Fibroblast of skin of back (primary cell): Measurements from ENCODE around the gene MAGOH. TPM values are rescaled to one million over a fixed set of nuclear protein-coding genes. Genes with fewer than 3 reads are reported as not detected.
"Not testable (repeated sequence)": the region's sequence is repeated elsewhere in the genome, so short reads cannot be mapped to it uniquely, and the experiment has no call there.

Source experiments
- DNase-seq: peaks from one replicate; pipeline ENCODE4 v3.0.0-alpha.2; 2013
- polyA plus RNA-seq, 2 experiments: library from polyadenylated mRNA; unstranded; fragments of 120-200 nt; gene quantifications; one replicate each; pipeline ENCODE4 v1.2.1, GENCODE V29; 2013; ENCODE audit not compliant: insufficient read length in 2 of 2

MAGOH gene
- 50.3 TPM for polyA plus RNA-seq (2013, experiment 1 of 2; ENCODE audit: insufficient read length)
- 34.8 TPM for polyA plus RNA-seq (2013, experiment 2 of 2; ENCODE audit: insufficient read length)

GRCh38 chr1:53238197-53239155 lies at the start of gene MAGOH:
Gene MAGOH, minus strand, starts transcription at chr1:53238518. Its CDS starts 70 bp downstream, at chr1:53238448.
- DNase-seq = peak; percentile 97

GRCh38 chr1:53286955-53287354 lies 48.6 kb upstream of the MAGOH start:
- DNase-seq = no peak

- no peak for DNase-seq
Observed at GRCh38 chr1:53285969-53286760, 47.8 kb upstream of the MAGOH start.

GRCh38 chr1:53285546-53285945 lies 47.2 kb upstream of the MAGOH start:
- DNase-seq = no peak

GRCh38 chr1:53284224-53285020 lies 46.1 kb upstream of the MAGOH start:
- no peak for DNase-seq

- DNase-seq = not testable (repeated sequence)
Observed at GRCh38 chr1:53283156-53283555, 44.8 kb upstream of the MAGOH start.

- DNase-seq = no peak
Observed at GRCh38 chr1:53281133-53281532, 42.8 kb upstream of the MAGOH start.

GRCh38 chr1:53280496-53280895 lies 42.2 kb upstream of the MAGOH start:
- no peak for DNase-seq

GRCh38 chr1:53279296-53280200 lies 41.2 kb upstream of the MAGOH start:
- no peak for DNase-seq

- DNase-seq = peak; percentile 24
Observed at GRCh38 chr1:53278298-53278725, 40.0 kb upstream of the MAGOH start.

GRCh38 chr1:53277326-53277725 lies 39.0 kb upstream of the MAGOH start:
- no peak for DNase-seq

- DNase-seq = no peak
Observed at GRCh38 chr1:53276902-53277281, 38.6 kb upstream of the MAGOH start.

GRCh38 chr1:53276153-53276901 lies 38.0 kb upstream of the MAGOH start:
- DNase-seq = no peak

GRCh38 chr1:53275566-53275965 lies 37.2 kb upstream of the MAGOH start:
- DNase-seq = no peak

GRCh38 chr1:53274541-53275185 lies 36.3 kb upstream of the MAGOH start:
- no peak for DNase-seq

- DNase-seq = no peak
Observed at GRCh38 chr1:53274026-53274425, 35.7 kb upstream of the MAGOH start.

- DNase-seq = no peak
Observed at GRCh38 chr1:53273526-53273925, 35.2 kb upstream of the MAGOH start.

- DNase-seq = no peak
Observed at GRCh38 chr1:53272349-53272748, 34.0 kb upstream of the MAGOH start.

GRCh38 chr1:53271446-53272090 lies 33.2 kb upstream of the MAGOH start:
- no peak for DNase-seq
